ES-I3 (cell line): ENCODE results near the gene CCL28.

Experiments used
- H3K36me3 ChIP-seq: 2 replicates; pipeline ENCODE4 v1.6.1; 2013; ENCODE audit warnings: mild to moderate bottlenecking, low read length, control low read depth, moderate library complexity; ENCODE audit not compliant: insufficient read depth
- H3K4me1 ChIP-seq: 2 replicates; pipeline ENCODE4 v1.6.1; 2013; ENCODE audit warnings: mild to moderate bottlenecking, control low read depth, low read length; ENCODE audit not compliant: insufficient read depth
- H3K9ac ChIP-seq: 2 replicates; pipeline ENCODE4 v1.6.1; 2013; ENCODE audit warnings: low read depth, mild to moderate bottlenecking, low read length, moderate library complexity
- H3K9me3 ChIP-seq: 2 replicates; pipeline ENCODE4 v1.6.1; 2013; ENCODE audit warnings: mild to moderate bottlenecking, low read length, moderate library complexity; ENCODE audit not compliant: control insufficient read depth, insufficient read depth

CCL28 gene

GRCh38 chr5:43358301-43358700 lies 53.9 kb downstream of the CCL28 start:
- Histone ChIP-seq H3K36me3 (no peaks in the 10 kb centered on the region), H3K4me1 (no peaks in the 10 kb centered on the region), H3K9ac (no peak overlapping the region), H3K9me3 (no peaks in the 10 kb centered on the region; the same call in 1 of the 2 replicates)

GRCh38 chr5:43357878-43358281 lies 54.3 kb downstream of the CCL28 start:
- no peaks in the 10 kb centered on the region for H3K36me3 ChIP-seq
- no peaks in the 10 kb centered on the region for H3K4me1 ChIP-seq
- no peaks in the 10 kb centered on the region; the same call in 1 of the 2 replicates for H3K9me3 ChIP-seq
- no peak overlapping the region for H3K9ac ChIP-seq

GRCh38 chr5:43357067-43357466 lies 55.1 kb downstream of the CCL28 start:
- no peaks in the 10 kb centered on the region for H3K4me1 ChIP-seq
- H3K9me3 ChIP-seq: no peaks in the 10 kb centered on the region; the same call in 1 of the 2 replicates
- no peaks in the 10 kb centered on the region for H3K36me3 ChIP-seq
- H3K9ac ChIP-seq: no peak overlapping the region

- Histone ChIP-seq H3K36me3 (no peaks in the 10 kb centered on the region), H3K4me1 (no peaks in the 10 kb centered on the region), H3K9me3 (no peaks in the 10 kb centered on the region), H3K9ac (no peak overlapping the region)
Observed at GRCh38 chr5:43354774-43355173, 57.4 kb downstream of the CCL28 start.

- H3K4me1 ChIP-seq: no peaks in the 10 kb centered on the region
- no peak overlapping the region for H3K9ac ChIP-seq
- no peaks in the 10 kb centered on the region for H3K9me3 ChIP-seq
- H3K36me3 ChIP-seq: no peaks in the 10 kb centered on the region
Observed at GRCh38 chr5:43353668-43354067, 58.5 kb downstream of the CCL28 start.

- Histone ChIP-seq H3K4me1 (no peaks in the 10 kb centered on the region), H3K9ac (no peak overlapping the region)
Observed at GRCh38 chr5:43352915-43353314, 59.3 kb downstream of the CCL28 start.

GRCh38 chr5:43352131-43352530 lies 60.1 kb downstream of the CCL28 start:
- Histone ChIP-seq H3K4me1 (no peaks in the 10 kb centered on the region), H3K36me3 (no peaks in the 10 kb centered on the region), H3K9ac (no peak overlapping the region), H3K9me3 (no peaks in the 10 kb centered on the region)

More at GRCh38 chr5:43352915-43353314, 59.3 kb downstream of the CCL28 start:
- Histone ChIP-seq H3K36me3 (no peaks in the 10 kb centered on the region), H3K9me3 (no peaks in the 10 kb centered on the region)

- Histone ChIP-seq H3K9ac (no peak overlapping the region), H3K4me1 (no peaks in the 10 kb centered on the region), H3K36me3 (no peaks in the 10 kb centered on the region), H3K9me3 (no peaks in the 10 kb centered on the region)
Observed at GRCh38 chr5:43348861-43349363, 63.3 kb downstream of the CCL28 start.

- H3K36me3 ChIP-seq: no peaks in the 10 kb centered on the region
Observed at GRCh38 chr5:43348207-43348606, 64.0 kb downstream of the CCL28 start.

GRCh38 chr5:43338862-43339261 lies 73.3 kb downstream of the CCL28 start:
- Histone ChIP-seq H3K9ac (no peak overlapping the region), H3K36me3 (no peaks in the 10 kb centered on the region), H3K4me1 (no peaks in the 10 kb centered on the region), H3K9me3 (peaks cover 8% of the 10 kb centered on the region; the same call in 1 of the 2 replicates)

More at GRCh38 chr5:43348207-43348606, 64.0 kb downstream of the CCL28 start:
- no peaks in the 10 kb centered on the region for H3K9me3 ChIP-seq
- H3K9ac ChIP-seq: no peak overlapping the region
- no peaks in the 10 kb centered on the region for H3K4me1 ChIP-seq

- Histone ChIP-seq H3K9me3 (peaks cover 8% of the 10 kb centered on the region; the same call in 1 of the 2 replicates), H3K36me3 (no peaks in the 10 kb centered on the region), H3K9ac (no peak overlapping the region), H3K4me1 (no peaks in the 10 kb centered on the region)
Observed at GRCh38 chr5:43336159-43336558, 76.0 kb downstream of the CCL28 start.

- no peak overlapping the region for H3K9ac ChIP-seq
- no peaks in the 10 kb centered on the region for H3K36me3 ChIP-seq
- no peaks in the 10 kb centered on the region for H3K4me1 ChIP-seq
- H3K9me3 ChIP-seq: peaks cover 8% of the 10 kb centered on the region; the same call in 1 of the 2 replicates
Observed at GRCh38 chr5:43335681-43336080, 76.5 kb downstream of the CCL28 start.

- Histone ChIP-seq H3K9me3 (peaks cover 8% of the 10 kb centered on the region; the same call in 1 of the 2 replicates), H3K9ac (no peak overlapping the region), H3K4me1 (no peaks in the 10 kb centered on the region), H3K36me3 (no peaks in the 10 kb centered on the region)
Observed at GRCh38 chr5:43332401-43332800, 79.8 kb downstream of the CCL28 start.
